KBM-7 (cell line): ENCODE results near the gene RETREG1.
A peak's percentile ranks its signal among the peaks of the same experiment; 100 is the strongest.

Experiments used
- DNase-seq: peaks from one replicate; pipeline ENCODE4 v3.0.0-alpha.2; 2015
- in situ Hi-C: fragments of 300-500 bp; cut with MboI; formaldehyde crosslinking; loops from 2 replicates; pipeline ENCODE4 v1.14.3; 2020; ENCODE audit warnings: low sequenced_read_pairs, low pct_unique_long_range_greater_than_20kb, mixed read lengths

Gene RETREG1

DNA sequence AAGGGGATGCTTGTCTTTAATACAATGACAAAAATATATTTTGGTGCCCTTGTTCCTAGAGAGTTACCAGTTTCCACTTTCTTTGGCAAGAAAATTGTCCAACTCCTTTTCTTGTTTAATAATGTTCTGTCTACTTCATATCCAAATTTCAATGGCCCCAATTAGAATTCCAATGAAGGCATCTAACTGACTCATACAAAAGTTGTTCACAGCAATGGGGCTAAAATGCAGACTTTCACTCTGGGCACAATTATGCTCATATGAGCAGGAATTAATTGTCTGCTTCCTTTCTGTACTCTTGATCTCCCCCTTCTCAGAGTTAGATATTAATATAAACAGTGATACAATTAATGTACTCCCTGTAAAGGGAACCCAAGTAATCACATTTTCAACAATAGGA lies 109.1 kb downstream of the RETREG1 start:
- no peak for DNase-seq
- in situ Hi-C loops: no loop called here

DNA sequence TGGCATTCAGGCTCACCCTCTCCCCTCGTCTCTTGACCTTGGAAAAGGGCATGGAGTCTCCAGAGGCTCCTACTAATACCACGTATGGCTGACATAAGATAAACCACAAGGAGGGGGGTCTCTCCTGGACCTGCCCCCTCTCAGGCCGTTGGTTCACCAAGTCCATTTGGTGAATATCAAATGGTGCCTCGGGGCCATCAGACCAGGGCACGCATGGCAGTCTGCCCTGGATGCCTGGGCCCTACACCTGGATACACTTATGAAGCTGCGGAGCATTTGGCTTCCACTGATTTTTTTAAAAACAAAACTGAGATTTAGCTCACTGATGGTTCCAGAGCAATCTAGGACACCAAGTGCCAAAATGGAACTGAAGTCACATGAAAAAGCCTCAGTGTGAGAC lies 110.9 kb downstream of the RETREG1 start:
- in situ Hi-C loops: no loop called here
- no peak for DNase-seq

GRCh38 chr5:16505140-16505891 lies 111.5 kb downstream of the RETREG1 start:
- DNase-seq: no peak
- in situ Hi-C loops: no loop called here

DNA sequence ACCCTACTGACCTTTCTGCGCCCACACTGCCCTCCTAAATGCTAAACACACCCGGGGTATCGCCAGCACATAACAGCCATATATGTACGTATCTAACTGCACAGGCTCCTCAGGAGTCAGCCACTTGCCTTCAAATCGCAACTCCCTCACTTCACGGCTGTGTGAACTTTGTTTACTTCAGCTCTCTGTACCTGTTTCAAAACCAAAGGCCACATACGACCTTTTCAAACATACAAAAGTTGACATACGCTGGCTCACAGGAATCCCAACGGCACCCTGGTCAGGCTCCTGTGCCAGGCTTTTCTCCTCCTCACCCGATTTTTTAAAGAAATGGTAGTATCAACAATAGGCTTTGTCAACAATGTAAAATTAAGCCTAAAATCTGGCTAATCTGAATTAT lies 112.2 kb downstream of the RETREG1 start:
- DNase-seq: no peak
- in situ Hi-C loops: no loop called here

DNA sequence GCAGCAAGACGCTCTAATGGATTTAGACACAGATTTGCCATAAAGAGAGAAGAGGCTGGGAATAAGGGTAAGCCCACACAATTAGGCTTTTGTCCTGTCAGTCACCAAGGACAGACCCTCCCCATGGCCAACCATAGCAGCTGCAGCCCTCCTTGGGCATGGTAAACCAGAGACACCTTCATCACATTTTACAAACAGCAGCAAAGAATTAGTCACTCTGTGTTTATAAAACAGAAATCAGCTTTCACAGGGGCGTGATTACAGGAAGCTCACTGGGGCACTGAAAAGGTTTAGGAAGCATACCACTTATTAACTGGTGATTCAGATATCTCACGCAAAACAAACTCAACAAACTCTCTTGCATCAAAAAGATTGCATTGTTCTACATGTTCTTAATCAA lies 113.9 kb downstream of the RETREG1 start:
- no peak for DNase-seq
- in situ Hi-C loops: no loop called here

DNA sequence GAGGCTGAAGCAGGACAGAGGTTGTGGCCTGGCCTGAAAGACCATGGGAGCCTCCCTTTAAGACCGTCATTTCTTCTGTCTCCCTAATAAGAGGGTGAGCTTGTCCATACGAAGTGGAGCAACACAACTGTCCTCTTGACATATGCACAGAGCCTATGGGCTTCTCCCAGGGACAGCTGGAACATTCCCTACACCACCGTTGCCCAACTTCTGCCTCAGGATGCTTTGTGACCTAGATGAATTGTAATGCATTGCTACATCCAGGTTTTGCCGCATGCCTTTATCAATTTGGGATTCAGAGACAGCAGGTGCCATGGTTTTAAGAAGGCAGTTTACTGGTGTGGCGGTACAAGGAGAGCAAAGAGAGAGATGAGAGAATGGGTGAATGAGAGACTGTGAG lies 116.8 kb downstream of the RETREG1 start:
- in situ Hi-C loops: no loop called here

DNA sequence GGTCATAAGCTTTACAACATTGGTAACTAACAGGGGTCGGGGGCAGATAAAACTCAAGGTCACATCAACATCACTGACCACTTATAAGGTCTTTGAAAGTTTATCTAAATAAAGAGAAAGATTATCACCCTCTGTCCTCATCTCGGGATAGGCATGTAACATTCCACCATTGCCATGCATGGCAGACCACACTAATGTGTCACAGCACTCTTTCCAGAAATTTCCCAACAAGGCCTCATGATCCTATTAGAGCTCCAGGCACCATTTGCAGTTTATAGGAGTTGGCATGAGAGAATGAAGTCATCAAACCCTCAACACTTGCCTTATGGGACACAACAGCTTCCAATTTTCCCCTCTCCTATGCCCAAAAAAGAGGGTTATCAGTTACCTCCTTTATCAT lies 119.3 kb downstream of the RETREG1 start:
- no peak for DNase-seq
- in situ Hi-C loops: loop anchor here (25.0 kb wide), 1 partner anchor 690 kb away; no protein-coding TSS in a partner anchor

More for the DNA sequence above, 116.8 kb downstream of the RETREG1 start:
- no peak for DNase-seq

- in situ Hi-C loops: loop anchor here (25.0 kb wide), 1 partner anchor 694 kb away; no protein-coding TSS in a partner anchor
- no peak for DNase-seq
Measured at GRCh38 chr5:16493261-16493660, 123.5 kb downstream of the RETREG1 start.

GRCh38 chr5:16492398-16493140 lies 124.2 kb downstream of the RETREG1 start:
- DNase-seq: no peak
- in situ Hi-C loops: loop anchor here (25.0 kb wide), 1 partner anchor 695 kb away; no protein-coding TSS in a partner anchor

DNA sequence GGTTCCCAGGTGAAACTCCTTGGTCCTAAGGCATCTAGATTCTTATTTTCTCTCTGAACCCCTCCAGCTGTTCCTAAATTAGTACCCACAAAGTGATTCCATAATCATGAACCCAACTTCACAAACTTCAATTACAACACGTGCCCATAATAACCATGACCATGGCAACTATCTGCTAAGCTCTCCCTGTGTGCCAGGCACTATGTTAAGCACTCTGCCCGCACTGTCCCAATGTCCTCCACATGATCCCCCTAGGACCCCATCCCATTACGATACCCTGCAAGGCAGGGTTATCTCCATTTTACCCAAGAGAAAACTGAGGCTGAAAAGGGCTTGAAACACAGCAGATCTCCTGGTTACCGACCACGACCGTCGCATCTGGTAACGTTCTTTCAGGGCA lies 125.9 kb downstream of the RETREG1 start:
- no peak for DNase-seq
- in situ Hi-C loops: loop anchor here (25.0 kb wide), 1 partner anchor 696 kb away; no protein-coding TSS in a partner anchor

- peak; percentile 24 for DNase-seq
Measured at GRCh38 chr5:16489322-16489791, 127.4 kb downstream of the RETREG1 start.

DNA sequence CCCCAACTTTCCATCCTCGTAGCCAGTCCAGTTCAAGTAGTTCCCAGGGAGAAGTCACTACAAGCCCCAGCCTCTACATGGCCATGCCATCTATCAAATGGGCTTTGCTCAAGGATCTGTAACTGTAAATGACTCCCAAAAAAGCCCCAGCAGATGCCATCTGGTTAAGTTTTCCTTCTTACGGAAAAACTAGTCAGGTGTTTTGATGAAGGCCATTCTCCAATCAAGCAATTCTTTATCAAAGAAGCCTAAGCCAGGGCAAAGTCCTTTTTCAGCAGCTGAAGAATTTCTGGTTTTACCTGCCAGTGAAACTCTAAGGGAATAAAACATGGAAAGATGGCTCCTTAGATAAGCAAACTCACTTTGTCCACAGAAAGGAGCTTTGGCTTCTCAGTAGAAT lies 129.3 kb downstream of the RETREG1 start:
- DNase-seq: no peak
- in situ Hi-C loops: loop anchor here (25.0 kb wide), 1 partner anchor 700 kb away; no protein-coding TSS in a partner anchor

More at GRCh38 chr5:16489322-16489791, 127.4 kb downstream of the RETREG1 start:
- in situ Hi-C loops: loop anchor here (25.0 kb wide), 1 partner anchor 698 kb away; no protein-coding TSS in a partner anchor

- DNase-seq: no peak
- in situ Hi-C loops: loop anchor here (25.0 kb wide), 1 partner anchor 701 kb away; no protein-coding TSS in a partner anchor
Measured at GRCh38 chr5:16486711-16487111, 130.1 kb downstream of the RETREG1 start.

- in situ Hi-C loops: loop anchor here (25.0 kb wide), 1 partner anchor 702 kb away; no protein-coding TSS in a partner anchor
- DNase-seq: no peak
Measured at GRCh38 chr5:16485656-16486055, 131.1 kb downstream of the RETREG1 start.

- DNase-seq: no peak
- in situ Hi-C loops: loop anchor here (25.0 kb wide), 1 partner anchor 703 kb away; no protein-coding TSS in a partner anchor
Measured at GRCh38 chr5:16484081-16484480, 132.7 kb downstream of the RETREG1 start.

- no peak for DNase-seq
- in situ Hi-C loops: loop anchor here (25.0 kb wide), 1 partner anchor 704 kb away; no protein-coding TSS in a partner anchor
Measured at GRCh38 chr5:16483361-16483760, 133.4 kb downstream of the RETREG1 start.

DNA sequence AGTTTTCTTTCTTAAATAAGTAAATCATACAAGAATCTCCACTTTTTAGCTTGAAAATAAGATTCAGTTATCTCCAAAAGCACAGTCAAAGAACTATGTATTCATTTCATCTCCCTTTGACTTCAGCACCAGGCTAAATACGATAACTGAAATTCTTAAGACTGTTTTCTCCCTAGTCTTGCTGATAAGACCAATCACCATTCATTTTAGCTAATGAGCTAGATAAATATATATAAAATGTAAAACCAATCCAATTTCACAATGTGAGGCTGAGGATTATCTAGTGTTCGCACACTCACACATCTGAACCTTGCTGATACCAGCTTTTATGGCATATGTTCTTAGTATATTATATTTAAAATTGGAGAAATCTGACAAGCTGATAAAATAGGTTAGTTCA lies 133.9 kb downstream of the RETREG1 start:
- in situ Hi-C loops: loop anchor here (25.0 kb wide), 1 partner anchor 704 kb away; no protein-coding TSS in a partner anchor
- no peak for DNase-seq

- DNase-seq: no peak
- in situ Hi-C loops: loop anchor here (25.0 kb wide), 1 partner anchor 706 kb away; no protein-coding TSS in a partner anchor
Measured at GRCh38 chr5:16480821-16481538, 135.8 kb downstream of the RETREG1 start.

DNA sequence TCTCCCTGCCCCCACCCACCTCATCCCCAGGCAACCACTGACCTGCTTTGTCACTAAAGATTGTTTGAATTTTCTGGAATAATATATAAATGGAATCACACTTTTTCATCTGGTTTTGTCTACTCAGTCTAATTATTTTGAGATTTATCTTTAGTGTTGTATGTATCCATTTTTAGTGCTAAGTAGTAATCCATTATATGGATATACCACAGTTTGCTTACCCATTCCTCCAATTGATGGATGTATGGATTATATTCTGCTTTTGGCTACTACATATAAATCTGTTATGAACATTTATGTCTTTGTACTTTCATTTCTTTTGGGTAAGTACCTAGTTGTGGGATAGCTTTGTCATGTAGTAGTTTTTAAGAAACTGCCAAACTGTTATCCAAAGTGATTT lies 136.7 kb downstream of the RETREG1 start:
- DNase-seq: no peak
- in situ Hi-C loops: loop anchor here (25.0 kb wide), 1 partner anchor 707 kb away; no protein-coding TSS in a partner anchor
